OCI-LY1 (cell line): Measurements from ENCODE around the gene ADORA2A.

Source experiments
- H2AFZ ChIP-seq: fragments of 200-600 bp; sonication (generic), shearing (Covaris generic); 2 replicates; pipeline ENCODE4 v1.6.0; 2014; ENCODE audit warnings: antibody characterized with exemption, mild to moderate bottlenecking, low read length
- H3F3A ChIP-seq: fragments of 200-600 bp; sonication (generic), shearing (Covaris generic); 2 replicates; pipeline ENCODE4 v1.6.0; 2014; ENCODE audit warnings: mild to moderate bottlenecking, antibody characterized with exemption, low read length, moderate library complexity; ENCODE audit not compliant: insufficient read depth
- H3K27ac ChIP-seq: fragments of 200-600 bp; sonication (generic); 2 replicates; pipeline ENCODE4 v1.5.1; 2014; ENCODE audit warnings: low read length, mixed run types, mild to moderate bottlenecking, low read depth; ENCODE audit not compliant: poor library complexity, severe bottlenecking
- H3K27me3 ChIP-seq: fragments of 200-600 bp; sonication (generic); 2 replicates; pipeline ENCODE4 v1.6.0; 2014; ENCODE audit warnings: antibody characterized with exemption, mild to moderate bottlenecking, low read length, moderate library complexity; ENCODE audit not compliant: insufficient read depth
- H3K36me3 ChIP-seq: fragments of 200-600 bp; sonication (generic); 2 replicates; pipeline ENCODE4 v1.6.1; 2014; ENCODE audit warnings: mild to moderate bottlenecking, antibody characterized with exemption, low read length, moderate library complexity, mixed read lengths; ENCODE audit not compliant: insufficient read depth
- H3K4me1 ChIP-seq: fragments of 200-600 bp; sonication (generic); 2 replicates; pipeline ENCODE4 v1.5.1; 2014; ENCODE audit warnings: mild to moderate bottlenecking, low read length, moderate library complexity; ENCODE audit not compliant: insufficient read depth, severe bottlenecking
- H3K4me2 ChIP-seq: fragments of 200-600 bp; sonication (generic), shearing (Covaris generic); 2 replicates; pipeline ENCODE4 v1.6.1; 2014; ENCODE audit warnings: low read length
- H3K4me3 ChIP-seq: fragments of 200-600 bp; sonication (generic); 2 replicates; pipeline ENCODE4 v1.5.1; 2014; ENCODE audit warnings: low read length, low read depth, mild to moderate bottlenecking, mixed read lengths; ENCODE audit not compliant: poor library complexity, severe bottlenecking
- H3K79me2 ChIP-seq: fragments of 200-600 bp; shearing (Covaris generic); 2 replicates; pipeline ENCODE4 v1.6.1; 2016; ENCODE audit warnings: mixed run types, low read length, mixed read lengths; ENCODE audit not compliant: insufficient read depth
- H3K9ac ChIP-seq: fragments of 200-600 bp; sonication (generic), shearing (Covaris generic); 2 replicates; pipeline ENCODE4 v1.6.1; 2014; ENCODE audit warnings: mild to moderate bottlenecking, low read length, mixed read lengths
- H3K9me2 ChIP-seq: fragments of 200-600 bp; sonication (generic), shearing (Covaris generic); 2 replicates; pipeline ENCODE4 v1.6.1; 2014; ENCODE audit warnings: low read depth, mild to moderate bottlenecking, low read length, mixed read lengths
- H3K9me3 ChIP-seq: fragments of 200-600 bp; shearing (Covaris generic); 2 replicates; pipeline ENCODE4 v1.6.1; 2014; ENCODE audit warnings: low read length, mixed read lengths
- H4K20me1 ChIP-seq: fragments of 200-600 bp; sonication (generic), shearing (Covaris generic); 2 replicates; pipeline ENCODE4 v1.6.0; 2016; ENCODE audit warnings: mild to moderate bottlenecking, low read length; ENCODE audit not compliant: insufficient read depth
- CTCF ChIP-seq: fragments of 200-600 bp; sonication (generic), shearing (Covaris generic); IDR thresholded peaks from 2 replicates; pipeline ENCODE4 v1.5.1; 2017; ENCODE audit warnings: mild to moderate bottlenecking, antibody characterized with exemption, low read length, moderate library complexity, mixed read lengths
- EZH2 ChIP-seq: fragments of 200-600 bp; sonication (generic), shearing (Covaris generic); IDR thresholded peaks from 2 replicates; pipeline ENCODE4 v1.8.0; 2017; ENCODE audit warnings: borderline replicate concordance, mixed run types, mild to moderate bottlenecking, antibody characterized with exemption, low read length, moderate library complexity, mixed read lengths

Gene ADORA2A

GRCh38 chr22:24426436-24426835 is 963 bp upstream of the ADORA2A start:
- TF ChIP-seq CTCF (no peak), EZH2 (no peak)
- Histone ChIP-seq H3K27me3 (no peaks in the 10 kb centered on the region), H3K36me3 (no peaks in the 10 kb centered on the region), H2AFZ (no peak overlapping the region), H3K9me2 (no peaks in the 10 kb centered on the region), H4K20me1 (no peaks in the 10 kb centered on the region), H3K4me1 (peaks cover 77% of the 10 kb centered on the region), H3K4me2 (peak overlapping the region; percentile 70), H3F3A (no peaks in the 10 kb centered on the region), H3K27ac (peak overlapping the region; percentile 99), H3K9ac (peak overlapping the region; percentile 68), H3K4me3 (peak overlapping the region; percentile 69), H3K79me2 (no peaks in the 10 kb centered on the region), H3K9me3 (no peaks in the 10 kb centered on the region)

DNA sequence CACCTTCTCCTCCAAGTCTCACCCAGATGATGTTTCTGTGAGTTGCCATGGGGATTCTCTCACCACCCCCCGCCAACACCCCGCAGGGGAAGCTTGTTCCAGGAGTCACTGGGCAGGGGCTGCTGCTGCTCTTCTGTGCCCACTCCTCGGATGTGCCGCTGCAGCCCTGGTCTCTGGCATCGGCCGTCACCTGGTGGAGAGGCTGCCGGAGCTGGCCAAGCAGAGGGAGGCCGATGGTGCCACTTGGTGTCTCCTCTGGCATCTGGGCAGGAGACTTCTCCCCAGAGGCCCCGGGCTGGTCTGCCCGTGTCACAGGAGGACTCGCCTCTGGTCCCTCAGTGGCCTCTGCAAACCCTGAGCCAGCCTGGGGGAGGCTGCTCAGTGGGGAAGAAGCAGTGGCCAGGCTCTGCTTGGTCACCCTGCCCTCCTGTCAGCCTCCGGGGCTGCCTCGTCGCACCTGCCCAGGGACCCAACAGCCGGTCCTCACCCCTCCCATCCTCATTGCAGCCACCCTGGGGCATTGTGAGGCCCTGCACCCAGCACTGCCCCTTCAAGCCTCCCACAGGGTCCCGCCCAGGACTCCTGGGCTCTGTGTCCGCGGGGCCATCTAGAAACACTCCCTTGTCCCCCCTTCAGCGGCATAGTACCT is 424 bp upstream of the ADORA2A start:
- H3K4me1 ChIP-seq, result peaks cover 82% of the 10 kb centered on the region
- no peak overlapping the region for H2AFZ ChIP-seq
- no peaks in the 10 kb centered on the region for H3K79me2 ChIP-seq
- TF ChIP-seq EZH2 (no peak), CTCF (no peak)
- no peaks in the 10 kb centered on the region for H3K9me2 ChIP-seq
- H4K20me1 ChIP-seq, result no peaks in the 10 kb centered on the region
- no peaks in the 10 kb centered on the region for H3K27me3 ChIP-seq
- H3K9me3 ChIP-seq, result no peaks in the 10 kb centered on the region
- H3K4me2 ChIP-seq, result peak overlapping the region; percentile 70
- H3F3A ChIP-seq, result no peaks in the 10 kb centered on the region
- peak overlapping the region; percentile 68 for H3K9ac ChIP-seq
- H3K27ac ChIP-seq, result peak overlapping the region; percentile 99
- H3K4me3 ChIP-seq, result peak overlapping the region; percentile 69
- H3K36me3 ChIP-seq, result no peaks in the 10 kb centered on the region

DNA sequence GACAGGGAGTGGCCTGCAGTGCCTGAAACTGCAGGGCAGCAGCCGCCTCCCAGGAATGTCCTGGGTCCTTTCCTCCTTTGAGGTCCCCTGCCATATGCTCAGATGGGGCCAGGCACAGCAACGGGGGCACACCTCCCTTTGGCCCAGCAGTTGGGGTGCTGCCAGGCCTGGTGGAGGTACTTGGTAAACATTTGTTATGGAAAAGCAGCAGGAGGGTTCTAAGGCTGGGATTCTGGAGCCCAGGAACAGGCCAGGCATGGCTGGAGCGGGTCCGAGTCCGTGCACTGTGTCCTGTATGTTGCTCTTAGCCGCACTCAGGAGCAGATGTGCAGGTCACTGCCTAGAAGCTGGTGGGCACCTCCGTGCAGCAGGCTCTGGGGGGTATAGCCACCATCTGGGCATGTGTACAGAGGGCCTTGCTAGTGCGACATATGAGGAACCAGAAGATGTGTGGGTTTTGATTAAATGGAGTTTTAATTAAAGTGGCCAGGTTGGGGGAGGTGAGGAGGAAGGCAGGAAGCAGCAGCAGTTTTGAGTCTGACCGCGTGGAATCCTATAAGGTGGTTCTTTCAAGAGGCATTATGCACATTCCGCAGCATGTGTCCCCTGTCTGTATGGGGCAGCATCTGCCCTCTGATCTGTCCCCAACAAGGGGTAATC is 1.5 kb downstream of the ADORA2A start:
- no peaks in the 10 kb centered on the region for H3K79me2 ChIP-seq
- peak overlapping the region; percentile 70 for H3K4me2 ChIP-seq
- 0 out of 2 replicates have a peak, but pooled peaks cover 7% of the 10 kb centered on the region for H3F3A ChIP-seq
- no peaks in the 10 kb centered on the region for H3K9me2 ChIP-seq
- no peaks in the 10 kb centered on the region for H3K9me3 ChIP-seq
- H3K27ac ChIP-seq, result peak overlapping the region; percentile 99
- no peak overlapping the region for H2AFZ ChIP-seq
- H3K36me3 ChIP-seq, result no peaks in the 10 kb centered on the region
- peak overlapping the region; percentile 68 for H3K9ac ChIP-seq
- H3K4me3 ChIP-seq, result peak overlapping the region; percentile 69
- TF ChIP-seq EZH2, result no peak
- no peak for TF ChIP-seq CTCF
- no peaks in the 10 kb centered on the region for H4K20me1 ChIP-seq
- peaks cover 98% of the 10 kb centered on the region for H3K4me1 ChIP-seq
- H3K27me3 ChIP-seq, result no peaks in the 10 kb centered on the region
